ENCODE data around the gene EXD3. TPM values are rescaled to one million over a fixed set of nuclear protein-coding genes. Genes with fewer than 3 reads are reported as not detected.

The EXD3 gene
- total and polyA plus RNA-seq, 2 experiments from 2014 or later = 32.3 to 72.1 TPM

DNA sequence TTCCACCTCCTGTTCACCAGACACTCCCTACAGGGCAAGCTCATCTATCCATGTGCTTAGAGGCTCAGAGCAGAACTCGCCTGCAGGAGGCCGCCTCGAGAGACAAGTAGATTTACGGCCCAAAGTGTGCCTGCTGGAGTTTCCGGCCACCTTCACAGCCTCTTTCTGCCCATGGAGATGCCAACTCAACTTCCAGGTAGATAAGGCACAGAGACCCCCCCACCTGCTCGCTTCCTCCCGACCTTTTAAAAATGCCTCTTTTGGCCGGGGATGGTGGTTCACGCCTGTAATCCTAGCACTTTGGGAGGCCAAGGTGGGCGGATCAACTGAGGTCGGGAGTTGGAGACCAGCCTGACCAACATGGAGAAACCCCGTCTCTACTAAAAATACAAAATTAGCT lies 46.6 kb downstream of the EXD3 start:
- TF ChIP-seq, protein P1, sequence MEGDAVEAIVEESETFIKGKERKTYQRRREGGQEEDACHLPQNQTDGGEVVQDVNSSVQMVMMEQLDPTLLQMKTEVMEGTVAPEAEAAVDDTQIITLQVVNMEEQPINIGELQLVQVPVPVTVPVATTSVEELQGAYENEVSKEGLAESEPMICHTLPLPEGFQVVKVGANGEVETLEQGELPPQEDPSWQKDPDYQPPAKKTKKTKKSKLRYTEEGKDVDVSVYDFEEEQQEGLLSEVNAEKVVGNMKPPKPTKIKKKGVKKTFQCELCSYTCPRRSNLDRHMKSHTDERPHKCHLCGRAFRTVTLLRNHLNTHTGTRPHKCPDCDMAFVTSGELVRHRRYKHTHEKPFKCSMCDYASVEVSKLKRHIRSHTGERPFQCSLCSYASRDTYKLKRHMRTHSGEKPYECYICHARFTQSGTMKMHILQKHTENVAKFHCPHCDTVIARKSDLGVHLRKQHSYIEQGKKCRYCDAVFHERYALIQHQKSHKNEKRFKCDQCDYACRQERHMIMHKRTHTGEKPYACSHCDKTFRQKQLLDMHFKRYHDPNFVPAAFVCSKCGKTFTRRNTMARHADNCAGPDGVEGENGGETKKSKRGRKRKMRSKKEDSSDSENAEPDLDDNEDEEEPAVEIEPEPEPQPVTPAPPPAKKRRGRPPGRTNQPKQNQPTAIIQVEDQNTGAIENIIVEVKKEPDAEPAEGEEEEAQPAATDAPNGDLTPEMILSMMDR (IDR thresholded peaks at IDR 0.05; ENCODE audit: low read depth, low read length) = no peak
- DNase-seq (ENCODE audit: low read depth in 1 of 2, low spot score in 1 of 2) = no peak

DNA sequence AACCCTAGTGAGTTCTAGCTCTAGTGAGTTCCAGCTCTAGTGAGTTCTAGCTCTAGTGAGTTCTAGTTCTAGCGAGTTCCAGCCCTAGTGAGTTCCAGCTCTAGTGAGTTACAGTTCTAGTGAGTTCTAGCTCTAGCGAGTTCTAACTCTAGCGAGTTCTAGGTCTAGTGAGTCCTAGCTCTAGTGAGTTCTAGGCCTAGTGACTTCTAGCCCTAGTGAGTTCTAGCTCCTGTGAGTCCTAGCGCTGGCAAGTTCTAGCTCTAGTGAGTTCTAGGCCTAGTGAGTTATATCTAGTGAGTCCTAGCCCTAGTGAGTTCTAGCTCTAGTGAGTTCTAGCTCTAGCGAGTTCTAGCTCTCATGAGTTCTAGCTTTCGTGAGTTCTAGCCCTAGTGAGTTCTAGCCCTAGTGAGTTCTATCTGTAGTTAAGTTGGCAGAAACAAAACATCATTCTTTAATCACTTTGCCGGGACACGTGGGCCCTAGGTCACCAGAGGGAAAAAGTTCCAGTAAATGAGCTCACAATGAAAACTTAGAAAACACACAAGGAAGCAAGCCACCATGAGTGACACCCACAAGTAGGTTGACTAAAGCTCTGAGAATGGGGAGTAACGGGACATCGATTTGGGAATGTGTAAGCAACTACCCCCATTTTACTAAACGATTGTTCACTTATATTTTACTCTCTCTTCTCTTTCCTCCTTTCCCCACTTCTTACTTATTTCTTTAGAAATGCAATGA lies 47.5 kb downstream of the EXD3 start:
- no peaks in the 10 kb centered on the region for H3K4me1 ChIP-seq (ENCODE audit: low read depth)
- no peak overlapping the region for H3K4me3 ChIP-seq
- TF ChIP-seq, protein P1 (IDR thresholded peaks at IDR 0.05; ENCODE audit: low read depth, low read length) = no peak
- no peak for DNase-seq (ENCODE audit: low read depth in 1 of 2, low spot score in 1 of 2)
- H3K9me3 ChIP-seq (ENCODE audit: low read depth) = no peaks in the 10 kb centered on the region
- no peaks in the 10 kb centered on the region for H3K36me3 ChIP-seq
- no peak overlapping the region for H3K27ac ChIP-seq
- no peaks in the 10 kb centered on the region for H3K27me3 ChIP-seq

More for the DNA sequence above, 46.6 kb downstream of the EXD3 start:
- H3K4me3 ChIP-seq = no peak overlapping the region
- H3K27ac ChIP-seq = no peak overlapping the region
- no peaks in the 10 kb centered on the region for H3K9me3 ChIP-seq (ENCODE audit: low read depth)
- H3K27me3 ChIP-seq = no peaks in the 10 kb centered on the region
- H3K4me1 ChIP-seq (ENCODE audit: low read depth) = no peaks in the 10 kb centered on the region
- no peaks in the 10 kb centered on the region for H3K36me3 ChIP-seq

DNA sequence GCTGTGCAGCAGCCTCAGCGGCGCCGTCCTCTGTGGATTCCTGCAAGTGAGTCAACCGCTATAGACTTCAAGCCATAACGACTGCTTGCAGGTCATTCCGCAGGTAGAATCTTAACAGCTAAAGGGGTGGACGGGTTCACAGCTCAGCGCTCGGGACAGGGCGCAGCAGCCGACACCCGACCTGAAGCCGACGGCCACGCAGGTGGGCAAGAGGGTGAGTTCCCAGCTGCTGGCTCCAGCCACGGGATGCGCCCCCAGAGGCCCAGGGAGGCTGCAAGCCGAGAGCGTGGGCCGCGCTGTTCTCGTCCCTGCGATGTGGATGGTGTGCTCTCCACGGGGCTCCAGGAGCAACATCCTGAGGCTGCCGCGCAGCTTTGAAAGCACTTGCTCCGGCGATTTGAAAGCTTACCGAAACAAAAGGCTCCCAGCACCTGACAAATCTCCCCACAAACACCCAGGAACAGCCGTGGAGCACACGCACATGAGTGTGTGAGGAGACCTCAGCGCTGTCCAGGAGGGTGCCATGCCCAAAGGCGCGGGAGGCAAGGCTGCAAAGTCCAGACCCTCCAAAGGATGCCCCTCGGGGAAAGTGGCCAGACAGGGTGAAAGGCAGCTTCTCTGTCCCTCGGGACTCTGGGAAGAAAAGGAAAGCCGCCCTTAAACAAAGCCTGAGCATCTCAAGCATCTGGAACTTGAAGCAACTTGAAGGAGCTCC lies 48.7 kb downstream of the EXD3 start:
- Histone ChIP-seq H3K4me1 (ENCODE audit: low read depth) (no peaks in the 10 kb centered on the region), H3K27me3 (no peaks in the 10 kb centered on the region), H3K9me3 (ENCODE audit: low read depth) (no peaks in the 10 kb centered on the region), H3K27ac (no peak overlapping the region), H3K36me3 (no peaks in the 10 kb centered on the region), H3K4me3 (no peak overlapping the region)
- TF ChIP-seq, protein P1 (IDR thresholded peaks at IDR 0.05; ENCODE audit: low read depth, low read length) = no peak
- no peak for DNase-seq (ENCODE audit: low read depth in 1 of 2, low spot score in 1 of 2)

DNA sequence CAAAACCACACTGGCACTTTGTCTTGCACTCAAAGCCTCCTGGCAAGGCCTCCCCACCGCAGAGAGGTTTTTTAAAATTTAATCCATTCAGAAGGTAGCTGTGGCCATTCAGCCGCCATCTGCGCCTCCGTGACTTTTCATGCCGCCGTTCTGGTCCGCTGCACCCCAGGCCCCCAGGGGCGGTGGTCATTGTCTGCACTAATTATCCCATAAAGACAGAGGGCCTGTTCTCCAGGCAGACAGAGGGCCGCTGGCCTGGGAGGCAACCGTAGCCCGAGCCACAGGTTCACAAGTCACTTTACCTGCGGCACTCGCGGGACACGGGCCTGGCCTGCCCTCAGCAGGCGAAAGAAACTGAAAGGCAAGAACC lies 49.4 kb downstream of the EXD3 start:
- no peaks in the 10 kb centered on the region for H3K36me3 ChIP-seq
- no peaks in the 10 kb centered on the region for H3K27me3 ChIP-seq
- H3K4me1 ChIP-seq (ENCODE audit: low read depth) = no peaks in the 10 kb centered on the region
- DNase-seq (ENCODE audit: low read depth in 1 of 2, low spot score in 1 of 2) = no peak
- no peak overlapping the region for H3K27ac ChIP-seq
- H3K9me3 ChIP-seq (ENCODE audit: low read depth) = no peaks in the 10 kb centered on the region
- TF ChIP-seq, protein P1 (IDR thresholded peaks at IDR 0.05; ENCODE audit: low read depth, low read length) = no peak
- no peak overlapping the region for H3K4me3 ChIP-seq

DNA sequence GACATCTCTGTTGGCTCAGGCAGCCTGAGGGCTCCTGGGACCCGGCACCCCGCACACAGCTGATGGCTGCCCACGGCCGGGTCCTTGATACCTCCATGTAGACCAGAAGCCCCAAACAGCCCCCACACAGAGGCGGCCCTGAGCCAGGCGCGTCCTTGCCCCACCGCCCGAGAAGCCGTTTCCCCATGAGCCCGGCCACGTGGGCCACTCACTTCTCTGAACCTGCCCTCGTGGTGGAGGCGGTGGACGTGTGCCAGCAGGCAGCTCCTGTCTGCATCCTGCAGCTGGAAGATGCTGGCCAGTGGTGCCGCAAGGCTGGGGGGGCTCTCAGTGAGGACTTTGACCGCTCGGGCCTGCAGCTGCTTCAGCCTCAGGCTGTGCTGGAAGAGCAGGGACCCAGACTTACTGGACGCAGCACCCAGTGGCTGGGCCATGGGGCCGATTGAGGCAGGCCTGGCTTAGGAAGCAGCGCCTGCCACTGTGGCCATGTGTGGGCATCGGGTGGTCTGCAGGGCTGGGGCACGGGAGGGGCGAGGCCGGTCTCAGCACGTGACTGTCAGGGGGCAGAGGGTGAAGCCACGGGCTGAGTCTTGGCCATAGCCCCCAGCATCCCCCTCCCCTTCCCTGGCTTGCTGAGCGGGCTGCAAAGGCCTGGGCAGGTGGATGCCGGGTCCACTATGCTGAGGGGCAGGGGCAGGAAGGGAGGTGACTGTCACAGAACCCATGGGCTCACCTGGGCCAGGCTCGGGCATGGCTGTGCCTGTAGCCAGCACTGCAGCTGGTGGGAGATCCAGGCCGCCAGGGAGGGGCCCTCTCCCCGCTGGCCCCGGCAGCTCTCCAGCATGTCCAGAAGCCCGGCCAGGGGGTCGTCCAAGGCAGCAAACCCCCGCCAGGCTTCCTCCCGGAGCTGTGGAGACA lies 50.0 kb downstream of the EXD3 start:
- H3K4me3 ChIP-seq = no peak overlapping the region
- TF ChIP-seq, protein P1 (IDR thresholded peaks at IDR 0.05; ENCODE audit: low read depth, low read length) = no peak
- H3K36me3 ChIP-seq = no peaks in the 10 kb centered on the region
- H3K27me3 ChIP-seq = no peaks in the 10 kb centered on the region
- no peak overlapping the region for H3K27ac ChIP-seq
- H3K9me3 ChIP-seq (ENCODE audit: low read depth) = no peaks in the 10 kb centered on the region
- no peak for DNase-seq (ENCODE audit: low read depth in 1 of 2, low spot score in 1 of 2)
- H3K4me1 ChIP-seq (ENCODE audit: low read depth) = no peaks in the 10 kb centered on the region

All from cardiac muscle cell (in vitro differentiated cells and primary cell).